Tibial artery (tissue), 4 donors: ENCODE data around the gene RANBP10.

Experiments
- DNase-seq, 2 donors: peaks; one replicate each; pipeline ENCODE4 v3.0.0-alpha.2; 2019
- H3K27ac ChIP-seq, 2 donors: fragments of 200-600 bp; sonication (generic) in 1 of 2; 1 replicate in 1 of 2; 2 replicates in 1 of 2; pipeline ENCODE4 v1.5.1; 2018 to 2019; ENCODE audit warnings: mild to moderate bottlenecking in 1 of 2
- H3K27me3 ChIP-seq, 2 donors: fragments of 200-600 bp; sonication (generic) in 1 of 2; one replicate each; pipeline versions ENCODE4 v1.5.1 to v1.6.0; 2016 to 2019
- H3K36me3 ChIP-seq, 3 donors: fragments of 200-600 bp; sonication (generic) in 2 of 3; one replicate each; pipeline ENCODE4 v1.5.1; 2016 to 2019; ENCODE audit warnings: mild to moderate bottlenecking in 2 of 3
- H3K4me1 ChIP-seq, 4 donors: fragments of 200-600 bp; sonication (generic) in 2 of 4; 1 replicate in 3 of 4; 2 replicates in 1 of 4; pipeline ENCODE4 v1.5.1; 2016 to 2019
- H3K4me3 ChIP-seq, 2 donors: fragments of 200-600 bp; sonication (generic) in 1 of 2; 1 replicate in 1 of 2; 2 replicates in 1 of 2; pipeline ENCODE4 v1.5.1; 2018 to 2019; ENCODE audit warnings: mild to moderate bottlenecking in 2 of 2
- H3K9me3 ChIP-seq, 3 donors: fragments of 200-600 bp; sonication (generic) in 1 of 3; one replicate each; pipeline ENCODE4 v1.5.1; 2016 to 2019
- intact Hi-C: fragments of 100-400 bp; cut with DNase I; formaldehyde crosslinking; loops from one replicate; pipeline ENCODE4 v1.15.0; 2023; ENCODE audit warnings: low total_unique reads
- TF ChIP-seq, protein P1 (sequence below), 2 experiments: fragments of 200-600 bp in 1 of 2; fragments of 450-650 bp in 1 of 2; IDR thresholded peaks; one replicate each; pipeline ENCODE4 v1.5.1; 2017 to 2019; ENCODE audit warnings: antibody characterized with exemption in 2 of 2, mild to moderate bottlenecking in 1 of 2, moderate library complexity in 1 of 2

RANBP10 gene

DNA sequence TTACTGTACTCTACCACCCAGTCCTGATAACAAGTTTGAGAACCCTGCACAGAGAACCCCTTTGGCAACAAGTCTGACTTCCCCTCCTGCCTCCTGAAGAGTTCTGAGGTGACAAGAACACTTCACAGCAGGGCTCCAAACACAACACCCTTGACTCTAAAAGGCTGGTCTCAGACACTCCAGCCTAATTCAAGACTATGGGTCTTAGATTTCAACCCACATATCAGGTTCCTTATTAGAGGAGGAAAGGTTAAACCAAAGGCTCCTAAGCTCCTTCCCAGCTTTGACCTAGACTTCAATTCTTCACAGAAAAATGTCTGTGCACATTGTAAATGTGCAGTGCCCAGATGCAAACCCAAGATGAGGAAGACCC lies 23.0 kb downstream of the RANBP10 start:
- intact Hi-C loops = no loop called here
- Histone ChIP-seq H3K27me3 (no peaks in the 10 kb centered on the region), H3K36me3 (peaks cover 0 to 7% (median 5%) of the 10 kb centered on the region in 3 donors), H3K27ac (no peak overlapping the region), H3K9me3 (no peaks in the 10 kb centered on the region), H3K4me1 (peaks cover 0 to 12% (median 0%) of the 10 kb centered on the region in 4 donors), H3K4me3 (no peak overlapping the region)
- DNase-seq = no peak
- TF ChIP-seq, protein P1, sequence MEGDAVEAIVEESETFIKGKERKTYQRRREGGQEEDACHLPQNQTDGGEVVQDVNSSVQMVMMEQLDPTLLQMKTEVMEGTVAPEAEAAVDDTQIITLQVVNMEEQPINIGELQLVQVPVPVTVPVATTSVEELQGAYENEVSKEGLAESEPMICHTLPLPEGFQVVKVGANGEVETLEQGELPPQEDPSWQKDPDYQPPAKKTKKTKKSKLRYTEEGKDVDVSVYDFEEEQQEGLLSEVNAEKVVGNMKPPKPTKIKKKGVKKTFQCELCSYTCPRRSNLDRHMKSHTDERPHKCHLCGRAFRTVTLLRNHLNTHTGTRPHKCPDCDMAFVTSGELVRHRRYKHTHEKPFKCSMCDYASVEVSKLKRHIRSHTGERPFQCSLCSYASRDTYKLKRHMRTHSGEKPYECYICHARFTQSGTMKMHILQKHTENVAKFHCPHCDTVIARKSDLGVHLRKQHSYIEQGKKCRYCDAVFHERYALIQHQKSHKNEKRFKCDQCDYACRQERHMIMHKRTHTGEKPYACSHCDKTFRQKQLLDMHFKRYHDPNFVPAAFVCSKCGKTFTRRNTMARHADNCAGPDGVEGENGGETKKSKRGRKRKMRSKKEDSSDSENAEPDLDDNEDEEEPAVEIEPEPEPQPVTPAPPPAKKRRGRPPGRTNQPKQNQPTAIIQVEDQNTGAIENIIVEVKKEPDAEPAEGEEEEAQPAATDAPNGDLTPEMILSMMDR (IDR thresholded peaks at IDR 0.05) = no peak

DNA sequence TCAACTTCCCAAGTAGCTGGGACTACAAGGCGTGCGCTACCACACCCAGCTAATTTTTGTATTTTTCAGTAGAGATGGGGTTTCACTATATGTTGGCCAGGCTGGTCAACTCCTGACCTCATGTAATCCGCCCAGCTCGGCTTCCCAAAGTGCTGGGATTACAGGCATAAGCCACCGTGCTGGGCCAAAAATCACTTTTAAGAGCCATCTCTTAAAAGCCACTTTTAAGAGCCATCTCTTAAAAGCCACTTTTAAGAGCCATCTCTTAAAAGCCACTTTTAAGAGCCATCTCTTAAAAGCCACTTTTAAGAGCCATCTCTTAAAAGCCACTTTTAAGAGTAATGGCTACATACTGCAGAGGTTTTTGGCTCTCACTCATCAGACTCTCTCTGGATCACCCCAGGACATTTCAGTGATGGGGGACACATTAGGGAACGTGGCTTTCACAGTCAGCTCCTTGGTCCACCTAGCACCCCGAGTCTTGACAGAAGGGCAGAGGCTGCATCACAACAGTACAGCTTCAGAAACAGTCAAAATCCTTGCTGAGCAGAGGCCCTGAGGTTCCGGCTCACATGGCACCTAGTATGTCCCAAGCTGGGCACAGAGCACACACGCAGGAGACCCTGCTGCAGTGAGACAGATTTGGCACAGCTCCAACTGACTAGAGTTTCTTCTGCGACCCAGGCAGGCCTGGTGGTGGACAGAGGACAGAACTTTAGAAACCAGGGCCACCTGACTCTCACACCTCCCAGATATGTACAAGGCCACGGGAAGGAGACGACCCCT lies 23.6 kb downstream of the RANBP10 start:
- H3K9me3 ChIP-seq = no peaks in the 10 kb centered on the region
- intact Hi-C loops = no loop called here
- TF ChIP-seq, protein P1 (IDR thresholded peaks at IDR 0.05) = no peak
- no peaks in the 10 kb centered on the region for H3K27me3 ChIP-seq
- DNase-seq = no peak
- peaks cover 0 to 7% (median 5%) of the 10 kb centered on the region in 3 donors for H3K36me3 ChIP-seq
- H3K27ac ChIP-seq = no peak overlapping the region
- H3K4me1 ChIP-seq = peaks cover 0 to 12% (median 0%) of the 10 kb centered on the region in 4 donors
- H3K4me3 ChIP-seq = no peak overlapping the region

DNA sequence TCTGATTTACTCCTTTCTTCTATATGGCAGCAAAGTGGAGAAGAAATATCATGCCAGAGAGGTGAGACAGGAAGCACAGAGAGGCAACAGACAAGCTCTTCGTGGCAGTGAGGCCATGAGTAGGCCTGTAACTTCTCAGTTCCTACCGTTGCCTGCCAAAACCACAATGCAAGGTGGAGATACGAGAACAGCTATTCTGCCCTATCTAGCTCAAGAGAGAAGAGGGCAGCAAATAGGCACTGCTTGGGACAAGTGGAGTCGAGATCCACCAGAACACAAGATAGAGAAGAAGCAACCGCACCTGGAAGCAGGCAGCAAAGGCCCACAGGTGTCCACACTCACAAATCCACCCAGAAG lies 24.8 kb downstream of the RANBP10 start:
- Histone ChIP-seq H3K4me1 (peaks cover 0 to 12% (median 0%) of the 10 kb centered on the region in 4 donors), H3K4me3 (no peak overlapping the region), H3K27me3 (no peaks in the 10 kb centered on the region), H3K27ac (no peak overlapping the region), H3K9me3 (no peaks in the 10 kb centered on the region), H3K36me3 (peaks cover 0 to 7% (median 5%) of the 10 kb centered on the region in 3 donors)
- intact Hi-C loops = no loop called here
- DNase-seq = no peak
- TF ChIP-seq, protein P1 (IDR thresholded peaks at IDR 0.05) = no peak

DNA sequence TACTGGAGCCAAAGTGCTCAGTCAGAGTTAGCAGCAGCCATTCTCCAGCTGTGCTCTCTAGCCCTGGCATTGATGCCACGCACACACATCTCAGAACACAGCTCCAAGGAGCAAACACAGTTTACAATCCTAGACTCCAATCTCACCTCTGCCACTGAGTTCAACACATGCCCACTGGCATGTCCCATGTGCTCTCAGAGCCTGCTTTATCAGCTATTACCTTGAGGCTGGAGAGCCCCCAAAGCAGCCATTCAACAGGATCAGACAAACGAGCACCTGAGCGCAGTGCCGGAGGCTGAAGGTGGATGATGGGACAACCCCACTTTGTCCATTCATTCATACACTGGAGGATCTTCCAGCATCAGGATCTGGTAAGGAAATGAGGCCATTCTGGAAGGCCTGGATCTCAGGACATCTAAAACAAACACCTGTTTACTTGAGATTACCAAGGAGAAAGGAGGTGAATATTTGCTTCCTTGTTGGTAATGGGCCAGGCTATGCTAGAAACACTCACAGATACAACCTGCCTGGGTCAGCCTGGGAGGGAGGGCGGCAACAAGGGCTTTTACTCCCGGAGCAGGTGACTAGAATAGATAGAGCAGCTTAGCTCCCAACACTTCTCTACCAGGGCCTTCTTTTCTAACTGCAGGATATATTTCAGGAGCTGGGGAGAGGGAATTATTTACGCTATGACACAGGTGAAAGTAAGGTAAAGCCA lies 25.4 kb downstream of the RANBP10 start:
- no peaks in the 10 kb centered on the region for H3K9me3 ChIP-seq
- TF ChIP-seq, protein P1 (IDR thresholded peaks at IDR 0.05) = no peak
- intact Hi-C loops = no loop called here
- peaks cover 0 to 7% (median 5%) of the 10 kb centered on the region in 3 donors for H3K36me3 ChIP-seq
- H3K4me3 ChIP-seq = no peak overlapping the region
- H3K27me3 ChIP-seq = no peaks in the 10 kb centered on the region
- H3K4me1 ChIP-seq = peaks cover 0 to 12% (median 0%) of the 10 kb centered on the region in 4 donors
- no peak overlapping the region for H3K27ac ChIP-seq
- no peak for DNase-seq

DNA sequence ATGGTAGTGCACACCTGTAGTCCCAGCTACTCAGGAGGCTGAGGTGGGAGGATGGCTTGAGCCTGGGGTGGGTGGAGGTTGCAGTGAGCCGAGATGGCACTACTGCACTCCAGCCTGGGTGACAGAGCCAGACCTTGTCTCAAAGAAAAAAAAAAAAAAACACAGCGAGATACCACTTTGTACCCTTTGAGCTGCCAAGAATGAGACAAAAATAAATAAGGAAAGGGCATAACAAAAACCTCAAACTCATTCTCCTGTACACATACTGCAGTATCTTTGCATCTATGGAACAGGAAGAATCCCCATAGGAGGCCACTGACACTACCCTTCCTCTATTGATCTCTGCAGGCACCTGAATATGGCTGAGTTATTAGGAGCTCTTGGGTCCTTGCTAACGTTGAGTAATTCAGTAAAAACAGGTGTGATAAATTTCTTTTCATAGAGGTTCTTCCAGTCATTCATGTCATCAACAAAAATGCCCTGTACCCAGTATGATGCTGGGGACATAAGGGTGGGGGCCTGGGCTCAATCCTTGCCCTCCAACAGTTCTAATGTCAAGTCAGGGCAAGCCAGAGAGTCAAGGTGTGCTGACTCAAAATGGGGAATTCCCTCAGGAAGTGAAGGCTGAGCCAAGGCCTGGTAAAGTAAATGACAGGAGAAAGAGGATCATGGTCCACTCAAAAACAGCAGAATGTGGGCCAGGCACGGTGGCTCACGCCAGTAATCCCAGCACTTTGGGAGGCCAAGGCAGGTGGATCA lies 26.9 kb downstream of the RANBP10 start:
- no peak overlapping the region for H3K27ac ChIP-seq
- peaks cover 0 to 12% (median under 1%) of the 10 kb centered on the region in 4 donors for H3K4me1 ChIP-seq
- TF ChIP-seq, protein P1 (IDR thresholded peaks at IDR 0.05) = no peak
- H3K9me3 ChIP-seq = no peaks in the 10 kb centered on the region
- DNase-seq = no peak
- no peaks in the 10 kb centered on the region for H3K27me3 ChIP-seq
- intact Hi-C loops = no loop called here
- H3K4me3 ChIP-seq = no peak overlapping the region
- peaks cover 0 to 7% (median 5%) of the 10 kb centered on the region in 3 donors for H3K36me3 ChIP-seq
